NB4 (cell line): Measurements from ENCODE around the gene PTPN20.

ENCODE experiments used
- CTCF ChIP-seq: IDR thresholded peaks from one replicate; pipeline ENCODE4 v1.5.1; 2012; ENCODE audit warnings: low read depth, low read length
- MYC ChIP-seq: IDR thresholded peaks from 2 replicates; pipeline ENCODE4 v1.6.1; 2011; ENCODE audit warnings: low read depth, low read length
- POLR2A ChIP-seq: IDR thresholded peaks from 2 replicates; pipeline ENCODE4 v1.6.1; 2011; ENCODE audit warnings: mild to moderate bottlenecking; ENCODE audit not compliant: insufficient read length; ENCODE audit errors: extremely low read depth

DNA sequence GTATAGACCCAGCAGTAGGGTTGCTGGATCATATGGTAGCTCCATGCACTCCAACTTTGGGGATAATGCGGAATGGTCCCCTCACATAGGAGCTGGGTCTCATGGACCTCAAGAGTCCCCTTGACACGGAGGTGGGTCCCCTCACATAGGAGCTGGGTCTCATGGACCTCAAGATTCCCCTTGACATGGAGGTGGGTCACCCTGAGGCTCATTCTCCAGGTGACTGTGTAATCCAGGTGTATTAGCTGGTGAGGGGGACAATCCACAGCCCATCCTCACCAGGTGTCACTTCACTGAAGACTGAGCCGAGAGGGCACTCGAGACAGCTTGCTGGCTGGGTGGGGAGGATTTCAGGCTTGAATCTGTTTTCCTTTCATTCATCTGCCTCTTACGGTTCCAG lies 121.9 kb downstream of the PTPN20 start:
- TF ChIP-seq POLR2A (no peak), MYC (no peak), CTCF (no peak)
